ENCODE measurements around the gene TIMM13. TPM values are rescaled to one million over a fixed set of nuclear protein-coding genes. Genes with fewer than 3 reads are reported as not detected.

The TIMM13 gene
- polyA plus RNA-seq, 4 donors: 93.2 to 160 (median 100) TPM

DNA sequence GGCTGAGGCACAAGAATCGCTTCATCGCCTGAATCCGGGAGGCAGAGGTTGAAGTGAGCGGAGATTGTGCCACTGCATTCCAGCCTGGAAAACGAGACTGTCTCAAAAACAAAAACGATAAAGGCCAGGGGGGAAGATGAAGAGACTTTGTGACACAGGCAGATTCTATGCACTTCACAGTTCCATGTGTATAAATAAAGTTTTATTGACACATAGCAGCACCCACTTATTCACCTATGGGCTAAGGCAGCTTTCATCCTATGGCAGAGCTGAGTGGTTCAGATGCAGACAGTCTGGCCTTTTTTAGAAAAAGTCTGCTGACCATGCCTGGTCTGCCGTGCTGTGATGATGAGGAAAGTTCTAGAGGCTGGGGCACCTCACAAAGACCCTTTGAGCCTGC lies 23.8 kb upstream of the TIMM13 start:
- Histone ChIP-seq H3K9me3 (ENCODE audit: control insufficient read depth in 2 of 2, insufficient read depth in 1 of 2, low read depth in 1 of 2, low read length in 1 of 2) (no peaks in the 10 kb centered on the region), H3K4me1 (ENCODE audit: control insufficient read depth in 3 of 3, insufficient read depth in 2 of 3, low read depth in 1 of 3, low read length in 2 of 3) (peaks cover 2 to 9% (median 5%) of the 10 kb centered on the region in 3 donors), H3K36me3 (ENCODE audit: control insufficient read depth in 3 of 3, insufficient read depth in 2 of 3, low read depth in 1 of 3, low read length in 3 of 3) (peaks cover 0 to 51% (median 0%) of the 10 kb centered on the region in 3 donors), H3K27ac (ENCODE audit: low read depth in 1 of 3, low read length in 2 of 3) (no peak overlapping the region), H3K4me3 (ENCODE audit: low read depth in 1 of 3, low read length in 3 of 3) (no peak overlapping the region), H3K27me3 (ENCODE audit: control insufficient read depth in 3 of 3, insufficient read depth in 3 of 3, low read length in 3 of 3) (no peaks in the 10 kb centered on the region)
- no peak for FAIRE-seq
- no peak for DNase-seq
- 95 to 98% (median 96%) methylated on average over 7 of the region's 7 CpGs for WGBS, 3 donors

DNA sequence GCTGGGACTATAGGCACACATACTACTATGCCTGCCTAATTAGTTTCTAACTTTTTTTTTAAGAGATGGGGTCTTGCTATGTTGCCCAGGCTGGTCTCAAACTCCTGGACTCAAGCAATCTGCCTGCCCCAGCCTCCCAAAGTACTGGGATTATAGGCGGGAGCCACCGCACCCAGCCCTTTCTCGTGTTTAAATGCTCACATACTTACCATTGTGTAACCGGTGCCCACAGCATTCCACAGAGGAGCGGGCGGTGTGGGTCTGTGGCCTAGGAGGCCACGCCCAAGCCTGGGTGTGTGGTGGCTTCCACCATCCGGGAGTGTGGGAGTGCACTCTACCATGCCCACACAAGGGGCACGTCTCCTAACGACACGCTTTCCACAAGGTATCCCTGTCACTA lies 21.6 kb upstream of the TIMM13 start:
- Histone ChIP-seq H3K36me3 (ENCODE audit: control insufficient read depth in 3 of 3, insufficient read depth in 2 of 3, low read depth in 1 of 3, low read length in 3 of 3) (peaks cover 0 to 63% (median 0%) of the 10 kb centered on the region in 3 donors), H3K27ac (ENCODE audit: low read depth in 1 of 3, low read length in 2 of 3) (no peak overlapping the region), H3K4me3 (ENCODE audit: low read depth in 1 of 3, low read length in 3 of 3) (no peak overlapping the region), H3K27me3 (ENCODE audit: control insufficient read depth in 3 of 3, insufficient read depth in 3 of 3, low read length in 3 of 3) (no peaks in the 10 kb centered on the region), H3K9me3 (ENCODE audit: control insufficient read depth in 2 of 2, insufficient read depth in 1 of 2, low read depth in 1 of 2, low read length in 1 of 2) (no peaks in the 10 kb centered on the region), H3K4me1 (ENCODE audit: control insufficient read depth in 3 of 3, insufficient read depth in 2 of 3, low read depth in 1 of 3, low read length in 2 of 3) (peaks cover 0 to 3% (median 0%) of the 10 kb centered on the region in 3 donors)
- FAIRE-seq (no peak), DNase-seq (no peak)
- 95 to 99% (median 96%) methylated on average over 11 of the region's 11 CpGs for WGBS, 3 donors

DNA sequence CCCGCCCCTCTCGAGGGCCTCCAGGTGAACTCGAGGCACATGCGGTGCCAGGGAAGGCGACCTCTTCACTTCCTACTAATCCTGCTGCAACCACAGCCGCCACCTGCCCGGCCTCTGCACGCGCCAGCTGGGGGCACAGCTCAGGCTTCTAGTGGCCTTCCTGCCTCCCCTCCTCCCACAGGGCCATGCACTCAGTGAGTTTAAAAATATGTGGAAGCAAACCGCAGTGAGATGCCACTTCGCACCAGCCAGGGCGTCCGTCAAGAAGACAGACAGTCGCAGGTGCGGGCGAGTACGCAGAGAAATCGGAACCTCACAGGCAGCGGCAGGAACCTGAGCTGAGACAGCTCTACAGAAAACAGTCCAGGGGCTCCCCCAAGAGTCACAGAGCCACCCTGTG lies 19.0 kb upstream of the TIMM13 start:
- Histone ChIP-seq H3K9me3 (ENCODE audit: control insufficient read depth in 2 of 2, insufficient read depth in 1 of 2, low read depth in 1 of 2, low read length in 1 of 2) (no peaks in the 10 kb centered on the region), H3K36me3 (ENCODE audit: control insufficient read depth in 3 of 3, insufficient read depth in 2 of 3, low read depth in 1 of 3, low read length in 3 of 3) (peaks cover 0 to 77% (median 4%) of the 10 kb centered on the region in 3 donors), H3K4me1 (ENCODE audit: control insufficient read depth in 3 of 3, insufficient read depth in 2 of 3, low read depth in 1 of 3, low read length in 2 of 3) (peaks cover 0 to 3% (median 0%) of the 10 kb centered on the region in 3 donors), H3K27ac (ENCODE audit: low read depth in 1 of 3, low read length in 2 of 3) (no peak overlapping the region), H3K4me3 (ENCODE audit: low read depth in 1 of 3, low read length in 3 of 3) (no peak overlapping the region), H3K27me3 (ENCODE audit: control insufficient read depth in 3 of 3, insufficient read depth in 3 of 3, low read length in 3 of 3) (no peaks in the 10 kb centered on the region)
- DNase-seq: no peak
- FAIRE-seq: no peak
- 63 to 90% (median 80%) methylated on average over 17 to 19 of the region's 19 CpGs for WGBS, 3 donors

DNA sequence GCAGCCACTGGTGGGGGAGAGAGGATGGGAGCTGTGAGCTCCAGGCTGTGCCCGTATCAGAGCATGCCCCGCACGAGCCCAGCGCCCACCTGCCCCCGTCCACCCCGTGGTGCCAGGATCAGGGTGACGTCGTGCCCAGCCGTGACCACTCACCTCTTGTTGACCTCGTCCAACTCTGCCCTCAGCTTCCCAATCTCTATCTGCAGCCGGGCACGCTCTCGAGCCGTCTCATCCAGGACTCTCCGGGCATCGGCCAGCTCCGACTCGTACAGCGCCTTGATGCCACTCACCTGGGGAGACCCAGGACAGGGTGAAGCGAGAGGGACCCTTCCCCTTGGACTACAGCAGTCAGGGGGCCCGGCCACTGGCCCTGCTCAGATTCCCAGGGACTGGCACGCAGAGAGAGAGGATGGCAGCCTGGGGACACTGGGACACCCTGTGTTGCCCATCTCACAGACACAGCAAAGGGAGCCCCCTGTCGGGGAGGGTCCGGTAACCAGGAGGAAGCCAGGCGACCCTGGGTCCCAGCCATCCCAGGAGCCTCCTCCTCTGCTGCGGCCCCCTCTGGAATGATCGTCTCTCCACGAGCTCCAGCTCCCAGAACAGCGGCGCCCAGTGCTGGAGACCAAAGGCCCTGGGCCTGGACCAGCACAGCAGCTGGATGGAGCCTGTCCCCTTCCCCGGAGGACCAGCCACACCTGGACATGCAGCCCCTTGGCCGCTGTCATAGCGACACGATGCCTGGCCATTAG lies 17.0 kb upstream of the TIMM13 start:
- peaks cover 0 to 3% (median 0%) of the 10 kb centered on the region in 3 donors for H3K4me1 ChIP-seq (ENCODE audit: control insufficient read depth in 3 of 3, insufficient read depth in 2 of 3, low read depth in 1 of 3, low read length in 2 of 3)
- H3K4me3 ChIP-seq (ENCODE audit: low read depth in 1 of 3, low read length in 3 of 3): no peak overlapping the region
- 93 to 95% (median 94%) methylated on average over 34 of the region's 34 CpGs for WGBS, 3 donors
- FAIRE-seq: no peak
- H3K9me3 ChIP-seq (ENCODE audit: control insufficient read depth in 2 of 2, insufficient read depth in 1 of 2, low read depth in 1 of 2, low read length in 1 of 2): no peaks in the 10 kb centered on the region
- no peaks in the 10 kb centered on the region for H3K27me3 ChIP-seq (ENCODE audit: control insufficient read depth in 3 of 3, insufficient read depth in 3 of 3, low read length in 3 of 3)
- H3K36me3 ChIP-seq (ENCODE audit: control insufficient read depth in 3 of 3, insufficient read depth in 2 of 3, low read depth in 1 of 3, low read length in 3 of 3): peaks cover 0 to 72% (median 7%) of the 10 kb centered on the region in 3 donors
- no peak for DNase-seq
- no peak overlapping the region for H3K27ac ChIP-seq (ENCODE audit: low read depth in 1 of 3, low read length in 2 of 3)

DNA sequence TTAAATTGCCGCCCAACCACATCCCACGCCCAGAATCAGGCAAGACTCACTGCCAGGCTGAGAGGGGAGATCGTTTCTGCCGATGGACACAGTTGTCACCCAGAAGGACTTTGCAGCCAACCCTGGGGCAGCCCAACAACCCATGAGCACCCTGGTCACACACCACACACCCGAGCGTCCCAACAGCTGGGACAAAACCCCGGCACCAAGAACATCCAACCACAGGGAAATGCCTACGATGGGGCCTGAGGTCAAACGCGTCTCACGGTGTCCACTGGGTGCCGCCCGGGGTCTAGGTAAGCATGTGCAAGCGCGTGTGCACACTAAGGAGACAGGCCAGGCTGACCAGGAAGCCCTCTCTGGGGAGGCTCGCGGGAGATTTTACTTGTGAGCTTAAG lies 16.4 kb upstream of the TIMM13 start:
- Histone ChIP-seq H3K4me3 (ENCODE audit: low read depth in 1 of 3, low read length in 3 of 3) (no peak overlapping the region), H3K9me3 (ENCODE audit: control insufficient read depth in 2 of 2, insufficient read depth in 1 of 2, low read depth in 1 of 2, low read length in 1 of 2) (no peaks in the 10 kb centered on the region), H3K27ac (ENCODE audit: low read depth in 1 of 3, low read length in 2 of 3) (no peak overlapping the region), H3K4me1 (ENCODE audit: control insufficient read depth in 3 of 3, insufficient read depth in 2 of 3, low read depth in 1 of 3, low read length in 2 of 3) (peaks cover 0 to 3% (median 0%) of the 10 kb centered on the region in 3 donors), H3K36me3 (ENCODE audit: control insufficient read depth in 3 of 3, insufficient read depth in 2 of 3, low read depth in 1 of 3, low read length in 3 of 3) (peaks cover 0 to 71% (median 7%) of the 10 kb centered on the region in 3 donors), H3K27me3 (ENCODE audit: control insufficient read depth in 3 of 3, insufficient read depth in 3 of 3, low read length in 3 of 3) (no peaks in the 10 kb centered on the region)
- WGBS, 3 donors: 90 to 95% (median 91%) methylated on average over 17 of the region's 17 CpGs
- DNase-seq: no peak
- FAIRE-seq: no peak

DNA sequence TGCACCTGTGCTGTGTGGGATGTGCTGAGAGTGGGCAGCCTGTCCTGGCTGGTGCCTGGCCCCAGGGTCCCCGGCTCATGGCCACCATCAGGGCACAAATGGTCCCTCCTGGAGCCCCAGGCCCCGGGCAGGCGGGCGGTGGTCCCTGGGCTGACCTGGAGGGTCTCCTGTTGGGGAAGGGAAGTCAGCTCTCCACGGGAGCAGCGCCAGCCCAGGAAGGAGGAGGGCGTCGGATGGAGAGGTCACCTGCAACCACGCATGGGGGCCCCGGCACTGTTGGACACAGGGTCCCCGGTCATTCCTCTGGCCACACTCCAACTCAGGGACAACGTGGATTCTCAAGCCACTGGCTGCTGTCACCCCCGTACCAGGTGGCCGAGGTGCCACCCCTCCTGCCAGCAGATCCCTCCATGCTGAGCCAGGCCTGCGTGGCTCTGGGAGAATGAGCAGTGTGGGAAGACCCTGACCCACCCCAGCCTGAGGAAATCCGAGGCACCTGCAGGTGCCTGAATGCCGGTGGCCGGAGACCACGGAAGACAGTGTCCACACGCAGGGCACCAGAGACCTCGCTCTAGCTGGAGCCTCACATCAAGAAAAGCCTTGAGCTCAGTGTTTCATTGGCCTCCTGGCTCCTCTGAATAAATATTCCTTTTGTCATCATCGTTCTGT lies 15.9 kb upstream of the TIMM13 start:
- Histone ChIP-seq H3K27ac (ENCODE audit: low read depth in 1 of 3, low read length in 2 of 3) (no peak overlapping the region), H3K4me3 (ENCODE audit: low read depth in 1 of 3, low read length in 3 of 3) (no peak overlapping the region), H3K4me1 (ENCODE audit: control insufficient read depth in 3 of 3, insufficient read depth in 2 of 3, low read depth in 1 of 3, low read length in 2 of 3) (peaks cover 0 to 3% (median 0%) of the 10 kb centered on the region in 3 donors), H3K27me3 (ENCODE audit: control insufficient read depth in 3 of 3, insufficient read depth in 3 of 3, low read length in 3 of 3) (no peaks in the 10 kb centered on the region), H3K36me3 (ENCODE audit: control insufficient read depth in 3 of 3, insufficient read depth in 2 of 3, low read depth in 1 of 3, low read length in 3 of 3) (peaks cover 0 to 70% (median 7%) of the 10 kb centered on the region in 3 donors), H3K9me3 (ENCODE audit: control insufficient read depth in 2 of 2, insufficient read depth in 1 of 2, low read depth in 1 of 2, low read length in 1 of 2) (no peaks in the 10 kb centered on the region)
- WGBS, 3 donors: 92 to 95% (median 94%) methylated on average over 22 of the region's 22 CpGs
- FAIRE-seq (no peak), DNase-seq (no peak)

DNA sequence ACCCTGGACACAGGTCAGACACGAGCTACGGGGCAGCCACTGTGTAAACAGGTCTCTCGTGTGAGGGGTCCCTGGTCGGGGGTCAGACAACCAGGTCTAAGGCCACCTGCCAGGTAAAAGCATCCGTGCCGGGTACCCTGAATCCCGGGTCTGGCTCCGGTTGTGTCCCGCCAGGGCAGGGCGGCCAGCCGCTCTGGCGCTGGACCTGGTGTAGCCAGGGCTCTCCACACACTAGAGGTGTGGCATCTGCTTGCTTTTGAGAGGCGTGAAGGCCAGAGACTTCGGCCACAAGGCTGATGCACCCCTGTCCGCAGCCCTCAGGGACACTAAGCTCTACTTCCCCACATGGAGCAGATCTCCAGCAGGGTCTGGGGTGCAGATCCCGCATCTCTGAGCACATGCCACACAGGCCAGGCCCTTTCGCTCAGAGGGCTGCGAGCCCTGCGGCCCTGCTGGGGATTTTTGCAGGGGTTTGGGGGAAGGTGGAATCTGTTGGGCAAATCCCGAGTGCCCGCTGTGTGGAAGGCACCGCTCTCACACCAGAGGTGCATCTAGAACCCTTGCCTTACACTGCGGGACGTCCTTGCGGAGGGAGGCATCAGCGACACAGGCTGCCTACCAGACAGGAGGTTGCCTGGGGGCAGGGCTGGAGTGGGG lies 13.8 kb upstream of the TIMM13 start:
- Histone ChIP-seq H3K27ac (ENCODE audit: low read depth in 1 of 3, low read length in 2 of 3) (no peak overlapping the region), H3K36me3 (ENCODE audit: control insufficient read depth in 3 of 3, insufficient read depth in 2 of 3, low read depth in 1 of 3, low read length in 3 of 3) (peaks cover 0 to 74% (median 7%) of the 10 kb centered on the region in 3 donors), H3K9me3 (ENCODE audit: control insufficient read depth in 2 of 2, insufficient read depth in 1 of 2, low read depth in 1 of 2, low read length in 1 of 2) (no peaks in the 10 kb centered on the region), H3K4me3 (ENCODE audit: low read depth in 1 of 3, low read length in 3 of 3) (no peak overlapping the region), H3K27me3 (ENCODE audit: control insufficient read depth in 3 of 3, insufficient read depth in 3 of 3, low read length in 3 of 3) (no peaks in the 10 kb centered on the region), H3K4me1 (ENCODE audit: control insufficient read depth in 3 of 3, insufficient read depth in 2 of 3, low read depth in 1 of 3, low read length in 2 of 3) (peaks cover 0 to under 1% (median 0%) of the 10 kb centered on the region in 3 donors)
- 95 to 98% (median 98%) methylated on average over 26 of the region's 26 CpGs for WGBS, 3 donors
- DNase-seq (no peak), FAIRE-seq (no peak)

DNA sequence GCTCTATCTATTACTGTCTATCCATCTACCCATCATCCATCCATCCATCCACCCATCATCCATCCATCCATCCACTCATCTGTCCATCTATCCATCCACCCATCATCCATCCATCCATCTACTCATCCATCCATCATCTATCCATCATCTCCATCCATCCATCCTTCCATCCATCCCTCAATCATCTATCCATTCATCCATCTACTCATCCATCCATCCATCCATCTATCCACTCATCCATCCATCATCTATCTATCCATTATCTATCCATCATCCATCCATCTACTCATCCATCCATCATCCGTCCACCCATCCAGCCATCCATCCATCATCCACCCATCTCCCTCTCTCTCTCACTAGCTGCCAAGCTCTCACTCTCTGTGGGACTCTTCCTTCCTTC lies 13.1 kb upstream of the TIMM13 start:
- no peak for FAIRE-seq

More for the DNA sequence above, 13.1 kb upstream of the TIMM13 start:
- 96 to 100% (median 96%) methylated on average over 1 of the region's 1 CpG for WGBS, 3 donors
- Histone ChIP-seq H3K36me3 (ENCODE audit: control insufficient read depth in 3 of 3, insufficient read depth in 2 of 3, low read depth in 1 of 3, low read length in 3 of 3) (peaks cover 0 to 77% (median 7%) of the 10 kb centered on the region in 3 donors), H3K27me3 (ENCODE audit: control insufficient read depth in 3 of 3, insufficient read depth in 3 of 3, low read length in 3 of 3) (no peaks in the 10 kb centered on the region), H3K4me1 (ENCODE audit: control insufficient read depth in 3 of 3, insufficient read depth in 2 of 3, low read depth in 1 of 3, low read length in 2 of 3) (no peaks in the 10 kb centered on the region), H3K9me3 (ENCODE audit: control insufficient read depth in 2 of 2, insufficient read depth in 1 of 2, low read depth in 1 of 2, low read length in 1 of 2) (no peaks in the 10 kb centered on the region), H3K27ac (ENCODE audit: low read depth in 1 of 3, low read length in 2 of 3) (no peak overlapping the region), H3K4me3 (ENCODE audit: low read depth in 1 of 3, low read length in 3 of 3) (no peak overlapping the region)
- DNase-seq: no peak

Data from small intestine (tissue), 7 donors.